ENCODE data around the gene TOP2A.

DNA sequence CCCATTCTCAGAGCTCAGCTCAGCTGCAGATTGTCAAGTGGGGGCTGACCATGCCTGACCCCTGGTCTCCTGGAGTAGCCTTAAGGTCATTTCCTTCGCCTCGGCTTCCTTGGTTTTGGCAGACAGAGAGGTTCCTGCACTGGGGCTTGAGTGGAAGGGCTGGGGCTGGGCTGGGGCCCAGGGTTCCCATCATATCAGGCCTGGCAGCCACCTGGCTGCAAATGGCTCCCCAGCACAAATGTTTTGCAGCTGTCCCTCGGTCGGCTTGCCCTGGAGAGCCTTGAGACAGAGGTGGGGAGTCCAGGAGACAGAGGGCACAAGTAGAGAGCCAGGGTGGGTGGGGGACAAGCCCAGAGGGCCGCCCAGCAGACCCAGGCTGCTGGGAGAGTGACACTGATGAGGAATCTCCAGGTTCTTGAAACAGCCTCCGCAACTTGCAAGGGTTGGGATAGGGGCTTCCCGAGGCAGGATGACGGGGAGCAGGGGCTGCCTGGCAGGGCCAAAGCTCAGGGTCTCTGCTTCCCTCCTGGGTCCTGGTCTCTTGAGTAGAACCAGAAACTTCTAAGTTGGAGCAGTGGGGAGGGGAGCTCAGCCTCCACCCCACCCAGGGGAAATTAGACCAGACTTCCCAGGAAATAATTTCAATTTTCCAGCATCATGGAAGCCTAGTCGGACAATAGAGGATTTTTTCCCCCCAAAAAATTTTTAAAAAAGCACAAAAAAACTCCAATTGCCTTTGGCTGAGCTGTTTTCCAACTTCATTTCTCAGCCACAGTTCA is 44.8 kb upstream of the TOP2A start:
- TF ChIP-seq, protein P1, sequence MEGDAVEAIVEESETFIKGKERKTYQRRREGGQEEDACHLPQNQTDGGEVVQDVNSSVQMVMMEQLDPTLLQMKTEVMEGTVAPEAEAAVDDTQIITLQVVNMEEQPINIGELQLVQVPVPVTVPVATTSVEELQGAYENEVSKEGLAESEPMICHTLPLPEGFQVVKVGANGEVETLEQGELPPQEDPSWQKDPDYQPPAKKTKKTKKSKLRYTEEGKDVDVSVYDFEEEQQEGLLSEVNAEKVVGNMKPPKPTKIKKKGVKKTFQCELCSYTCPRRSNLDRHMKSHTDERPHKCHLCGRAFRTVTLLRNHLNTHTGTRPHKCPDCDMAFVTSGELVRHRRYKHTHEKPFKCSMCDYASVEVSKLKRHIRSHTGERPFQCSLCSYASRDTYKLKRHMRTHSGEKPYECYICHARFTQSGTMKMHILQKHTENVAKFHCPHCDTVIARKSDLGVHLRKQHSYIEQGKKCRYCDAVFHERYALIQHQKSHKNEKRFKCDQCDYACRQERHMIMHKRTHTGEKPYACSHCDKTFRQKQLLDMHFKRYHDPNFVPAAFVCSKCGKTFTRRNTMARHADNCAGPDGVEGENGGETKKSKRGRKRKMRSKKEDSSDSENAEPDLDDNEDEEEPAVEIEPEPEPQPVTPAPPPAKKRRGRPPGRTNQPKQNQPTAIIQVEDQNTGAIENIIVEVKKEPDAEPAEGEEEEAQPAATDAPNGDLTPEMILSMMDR (IDR thresholded peaks at IDR 0.05): no peak
- no peak for TF ChIP-seq POLR2A (IDR thresholded peaks at IDR 0.05)
